H1 (cell line): ENCODE measurements around the gene PPP1R1C. TPM values are rescaled to one million over a fixed set of nuclear protein-coding genes. Genes with fewer than 3 reads are reported as not detected.

ENCODE experiments used
- CBX8 ChIP-seq: fragments of 300-800, 300-1000 bp; sonication (generic); IDR thresholded peaks from 2 replicates; pipeline ENCODE4 v1.7.1; 2016; ENCODE audit warnings: low read depth, low read length, borderline replicate concordance
- CEBPB ChIP-seq: IDR thresholded peaks from 2 replicates; pipeline ENCODE4 v1.6.1; 2012; ENCODE audit warnings: low read depth, low read length
- CHD7 ChIP-seq: fragments of 300-600 bp; sonication (generic); IDR thresholded peaks from 2 replicates; pipeline ENCODE4 v1.7.1; 2012; ENCODE audit warnings: low read length, moderate library complexity, mild to moderate bottlenecking, inconsistent platforms; ENCODE audit not compliant: insufficient replicate concordance
- E2F6 ChIP-seq: IDR thresholded peaks from 2 replicates; pipeline ENCODE4 v1.6.1; 2012; ENCODE audit warnings: inconsistent platforms
- GABPA ChIP-seq: IDR thresholded peaks from 2 replicates; pipeline ENCODE4 v1.6.1; 2011; ENCODE audit warnings: mild to moderate bottlenecking, low read length, moderate library complexity, borderline replicate concordance; ENCODE audit not compliant: insufficient read depth
- GTF2F1 ChIP-seq: IDR thresholded peaks from 2 replicates; pipeline ENCODE4 v1.6.1; 2012; ENCODE audit warnings: low read depth, low read length, improper control_type of control experiment, borderline replicate concordance
- MAFK ChIP-seq: IDR thresholded peaks from 2 replicates; pipeline ENCODE4 v1.6.1; 2012; ENCODE audit warnings: low read depth, mild to moderate bottlenecking, improper control_type of control experiment, low read length
- SP4 ChIP-seq: IDR thresholded peaks from 2 replicates; pipeline ENCODE4 v1.6.1; 2012; ENCODE audit warnings: low read length, inconsistent platforms
- SRF ChIP-seq: IDR thresholded peaks from 2 replicates; pipeline ENCODE4 v1.6.1; 2011; ENCODE audit warnings: mild to moderate bottlenecking, low read depth, low read length, moderate library complexity
- TEAD4 ChIP-seq: IDR thresholded peaks from 2 replicates; pipeline ENCODE4 v1.6.1; 2012; ENCODE audit warnings: low read depth, low read length, inconsistent platforms, mixed read lengths
- ZNF274 ChIP-seq: IDR thresholded peaks from 2 replicates; pipeline ENCODE4 v1.7.0; 2012; ENCODE audit warnings: low read length, borderline replicate concordance; ENCODE audit errors: extremely low read depth
- polyA plus RNA-seq, 7 experiments: library from polyadenylated mRNA; depleted of rRNA in 3 of 7; stranded (reverse) in 5 of 7; unstranded in 2 of 7; fragments of >200 nt in 5 of 7; fragments of 200-250 nt in 2 of 7; gene quantifications; 1 replicate in 5 of 7; 2 replicates in 1 of 7; 4 replicates in 1 of 7; pipeline versions ENCODE4 v1.2.1 to v1.2.3, GENCODE V29; 2011 to 2013; ENCODE audit warnings: missing spikeins in 2 of 7, mixed read lengths in 2 of 7
- total RNA-seq: library from RNA; stranded (reverse); fragmentation: NEBNext Ultra II Directional; extraction: Animal tissue kit (Norgen Biotek cat#: 25700); gene quantifications from 2 replicates; pipeline ENCODE4 v1.2.1, GENCODE V29; 2021

The PPP1R1C gene
- total and polyA plus RNA-seq, 2 of the 8 experiments (the other 6 are each of a cell fraction or from before 2014, with no cell fraction given) = 1.3 to 5.3 TPM

- no peak for TF ChIP-seq CHD7
- TF ChIP-seq CBX8 = no peak
- no peak for TF ChIP-seq SP4
- TF ChIP-seq ZNF274 = no peak
- TF ChIP-seq GABPA = no peak
- TF ChIP-seq CEBPB = no peak
- no peak for TF ChIP-seq MAFK
- no peak for TF ChIP-seq TEAD4
- TF ChIP-seq E2F6 = no peak
- no peak for TF ChIP-seq SRF
- TF ChIP-seq GTF2F1 = no peak
Measured at GRCh38 chr2:181943411-181944124, 42.1 kb upstream of the PPP1R1C start (continued).
